ENCODE data around the gene IL3. TPM values are rescaled to one million over a fixed set of nuclear protein-coding genes. Genes with fewer than 3 reads are reported as not detected.

The IL3 gene
- total RNA-seq, 1 donor from 2014 or later: not detected

DNA sequence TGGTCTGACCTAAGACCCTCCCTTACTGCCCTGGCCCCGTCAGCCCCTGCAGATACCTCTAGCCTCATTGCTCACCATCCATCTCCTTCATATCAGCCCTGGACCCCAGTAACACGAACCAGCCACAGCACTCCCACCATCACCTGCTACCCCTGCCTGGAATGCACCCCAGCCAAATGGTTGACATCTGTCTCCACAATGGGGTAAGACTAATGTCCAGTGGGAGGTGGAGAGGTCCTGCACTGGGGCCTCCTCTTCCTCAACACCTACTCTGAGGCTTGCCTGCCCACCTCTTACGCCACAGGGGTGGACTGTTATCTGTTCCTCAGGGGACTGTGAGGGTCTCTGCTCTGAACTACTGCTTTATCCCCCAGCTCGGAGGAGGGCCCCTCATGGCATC, 25.2 kb downstream of the IL3 start:
- Histone ChIP-seq H3K36me3 (ENCODE audit: insufficient read depth, low read length) (no peaks in the 10 kb centered on the region), H3K4me2 (ENCODE audit: low read length) (peak overlapping the region; percentile 48), H3K9me3 (ENCODE audit: insufficient read depth, low read depth, low read length) (no peaks in the 10 kb centered on the region), H3K4me1 (ENCODE audit: insufficient read depth, low read length) (peaks cover 26% of the 10 kb centered on the region), H3K9ac (ENCODE audit: low read length) (no peak overlapping the region), H4K20me1 (ENCODE audit: insufficient read depth, low read length) (no peaks in the 10 kb centered on the region), H3K4me3 (ENCODE audit: insufficient read depth, low read depth, low read length) (no peak overlapping the region), H3K27ac (ENCODE audit: low read depth, low read length) (peak overlapping the region; percentile 9), H2AFZ (ENCODE audit: low read depth, low read length) (no peak overlapping the region), H3K27me3 (ENCODE audit: insufficient read depth, low read length) (no peaks in the 10 kb centered on the region), H3K79me2 (ENCODE audit: insufficient read depth, low read length) (no peaks in the 10 kb centered on the region)
- FAIRE-seq (no peak), DNase-seq (ENCODE audit: low read depth) (no peak)
- Mint-ChIP-seq H3K9me3 (ENCODE audit: unreplicated experiment) (no peaks in the 10 kb centered on the region), H3K27me3 (ENCODE audit: low read depth, unreplicated experiment) (peaks cover 5% of the 10 kb centered on the region), H3K36me3 (ENCODE audit: low read depth, unreplicated experiment) (no peaks in the 10 kb centered on the region), H3K4me1 (ENCODE audit: low read depth, unreplicated experiment) (peaks cover 14% of the 10 kb centered on the region), H3K27ac (ENCODE audit: unreplicated experiment) (no peak overlapping the region), H3K4me3 (ENCODE audit: unreplicated experiment) (no peak overlapping the region)
- TF ChIP-seq, protein P1, sequence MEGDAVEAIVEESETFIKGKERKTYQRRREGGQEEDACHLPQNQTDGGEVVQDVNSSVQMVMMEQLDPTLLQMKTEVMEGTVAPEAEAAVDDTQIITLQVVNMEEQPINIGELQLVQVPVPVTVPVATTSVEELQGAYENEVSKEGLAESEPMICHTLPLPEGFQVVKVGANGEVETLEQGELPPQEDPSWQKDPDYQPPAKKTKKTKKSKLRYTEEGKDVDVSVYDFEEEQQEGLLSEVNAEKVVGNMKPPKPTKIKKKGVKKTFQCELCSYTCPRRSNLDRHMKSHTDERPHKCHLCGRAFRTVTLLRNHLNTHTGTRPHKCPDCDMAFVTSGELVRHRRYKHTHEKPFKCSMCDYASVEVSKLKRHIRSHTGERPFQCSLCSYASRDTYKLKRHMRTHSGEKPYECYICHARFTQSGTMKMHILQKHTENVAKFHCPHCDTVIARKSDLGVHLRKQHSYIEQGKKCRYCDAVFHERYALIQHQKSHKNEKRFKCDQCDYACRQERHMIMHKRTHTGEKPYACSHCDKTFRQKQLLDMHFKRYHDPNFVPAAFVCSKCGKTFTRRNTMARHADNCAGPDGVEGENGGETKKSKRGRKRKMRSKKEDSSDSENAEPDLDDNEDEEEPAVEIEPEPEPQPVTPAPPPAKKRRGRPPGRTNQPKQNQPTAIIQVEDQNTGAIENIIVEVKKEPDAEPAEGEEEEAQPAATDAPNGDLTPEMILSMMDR (IDR thresholded peaks at IDR 0.05; ENCODE audit: insufficient read depth, low read depth, low read length): no peak

- Histone ChIP-seq H3K9ac (ENCODE audit: low read length) (peak overlapping the region; percentile 39), H3K36me3 (ENCODE audit: insufficient read depth, low read length) (no peaks in the 10 kb centered on the region), H3K9me3 (ENCODE audit: insufficient read depth, low read depth, low read length) (no peaks in the 10 kb centered on the region), H3K4me1 (ENCODE audit: insufficient read depth, low read length) (peaks cover 26% of the 10 kb centered on the region), H3K27me3 (ENCODE audit: insufficient read depth, low read length) (no peaks in the 10 kb centered on the region), H3K4me2 (ENCODE audit: low read length) (peak overlapping the region; percentile 48), H2AFZ (ENCODE audit: low read depth, low read length) (peak overlapping the region; percentile 42), H3K27ac (ENCODE audit: low read depth, low read length) (peak overlapping the region; percentile 52), H3K79me2 (ENCODE audit: insufficient read depth, low read length) (no peaks in the 10 kb centered on the region), H3K4me3 (ENCODE audit: insufficient read depth, low read depth, low read length) (no peak overlapping the region), H4K20me1 (ENCODE audit: insufficient read depth, low read length) (no peaks in the 10 kb centered on the region)
- Mint-ChIP-seq H3K4me1 (ENCODE audit: low read depth, unreplicated experiment) (peaks cover 14% of the 10 kb centered on the region), H3K4me3 (ENCODE audit: unreplicated experiment) (no peak overlapping the region), H3K27me3 (ENCODE audit: low read depth, unreplicated experiment) (peaks cover 4% of the 10 kb centered on the region), H3K27ac (ENCODE audit: unreplicated experiment) (no peak overlapping the region), H3K36me3 (ENCODE audit: low read depth, unreplicated experiment) (no peaks in the 10 kb centered on the region), H3K9me3 (ENCODE audit: unreplicated experiment) (no peaks in the 10 kb centered on the region)
- DNase-seq (ENCODE audit: low read depth) (peak; percentile 91), FAIRE-seq (peak; percentile 76)
- TF ChIP-seq EZH2 (IDR thresholded peaks at IDR 0.05; ENCODE audit: insufficient read depth, low read length): no peak
- TF ChIP-seq, protein P1 (IDR thresholded peaks at IDR 0.05; ENCODE audit: insufficient read depth, low read depth, low read length): no peak
Observed at GRCh38 chr5:132086277-132086794, 25.9 kb downstream of the IL3 start.

DNA sequence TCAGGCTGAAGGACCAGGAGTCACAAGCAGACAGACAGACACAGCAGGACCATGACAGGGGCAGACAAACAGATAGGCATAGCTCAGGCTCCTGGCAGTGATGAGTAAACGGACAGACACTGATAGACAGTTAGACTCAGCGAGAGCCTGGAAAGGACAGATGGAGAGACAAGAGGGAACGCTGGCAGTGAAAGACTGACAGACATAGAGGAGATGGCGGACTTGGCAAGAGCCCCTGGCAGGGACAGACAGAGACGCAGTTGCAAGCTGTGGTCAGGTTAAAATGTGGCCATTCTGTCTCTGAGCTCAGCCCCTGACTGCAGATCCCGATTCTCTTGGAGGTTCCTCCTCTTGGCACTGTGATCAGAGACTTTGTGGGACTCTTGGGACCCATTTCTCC, 26.7 kb downstream of the IL3 start:
- TF ChIP-seq, protein P1 (IDR thresholded peaks at IDR 0.05; ENCODE audit: insufficient read depth, low read depth, low read length): no peak
- TF ChIP-seq EZH2 (IDR thresholded peaks at IDR 0.05; ENCODE audit: insufficient read depth, low read length): no peak
- Histone ChIP-seq H3K27ac (ENCODE audit: low read depth, low read length) (no peak overlapping the region), H3K4me1 (ENCODE audit: insufficient read depth, low read length) (peaks cover 26% of the 10 kb centered on the region), H3K36me3 (ENCODE audit: insufficient read depth, low read length) (no peaks in the 10 kb centered on the region), H3K9ac (ENCODE audit: low read length) (peak overlapping the region; percentile 39), H3K9me3 (ENCODE audit: insufficient read depth, low read depth, low read length) (no peaks in the 10 kb centered on the region), H2AFZ (ENCODE audit: low read depth, low read length) (no peak overlapping the region), H3K4me3 (ENCODE audit: insufficient read depth, low read depth, low read length) (no peak overlapping the region), H3K27me3 (ENCODE audit: insufficient read depth, low read length) (no peaks in the 10 kb centered on the region), H4K20me1 (ENCODE audit: insufficient read depth, low read length) (no peaks in the 10 kb centered on the region), H3K4me2 (ENCODE audit: low read length) (no peak overlapping the region), H3K79me2 (ENCODE audit: insufficient read depth, low read length) (no peaks in the 10 kb centered on the region)
- Mint-ChIP-seq H3K27me3 (ENCODE audit: low read depth, unreplicated experiment) (peaks cover 2% of the 10 kb centered on the region), H3K27ac (ENCODE audit: unreplicated experiment) (no peak overlapping the region), H3K9me3 (ENCODE audit: unreplicated experiment) (no peaks in the 10 kb centered on the region), H3K4me1 (ENCODE audit: low read depth, unreplicated experiment) (peaks cover 14% of the 10 kb centered on the region), H3K36me3 (ENCODE audit: low read depth, unreplicated experiment) (no peaks in the 10 kb centered on the region), H3K4me3 (ENCODE audit: unreplicated experiment) (no peak overlapping the region)
- FAIRE-seq (no peak), DNase-seq (ENCODE audit: low read depth) (no peak)
